Mesendoderm (in vitro differentiated cells): ENCODE data around the gene ELOB.

ENCODE experiments used
- DNase-seq: peaks from one replicate; pipeline ENCODE4 v3.0.0; 2013
- H2AK5ac ChIP-seq: 2 replicates; pipeline ENCODE4 v1.6.1; 2013; ENCODE audit warnings: low read length, inconsistent platforms
- H2BK120ac ChIP-seq: 2 replicates; pipeline ENCODE4 v1.6.1; 2013; ENCODE audit warnings: low read depth, mild to moderate bottlenecking, low read length, moderate library complexity, mixed read lengths
- H2BK15ac ChIP-seq: replicated peaks from 2 replicates; pipeline ENCODE4 v1.6.1; 2013; ENCODE audit warnings: low read depth, mild to moderate bottlenecking, moderate library complexity
- H2BK5ac ChIP-seq: 2 replicates; pipeline ENCODE4 v1.6.1; 2013; ENCODE audit warnings: low read length, inconsistent platforms
- H3K18ac ChIP-seq: 2 replicates; pipeline ENCODE4 v1.6.1; 2013; ENCODE audit warnings: mild to moderate bottlenecking, low read length, mixed read lengths
- H3K23ac ChIP-seq: one replicate; pipeline ENCODE4 v1.6.1; 2013; ENCODE audit warnings: low read length
- H3K27ac ChIP-seq: 2 replicates; pipeline ENCODE4 v1.5.1; 2013; ENCODE audit warnings: low read depth, mild to moderate bottlenecking, inconsistent platforms, low read length, moderate library complexity
- H3K27me3 ChIP-seq: 2 replicates; pipeline ENCODE4 v1.6.1; 2013; ENCODE audit warnings: low read length, control low read depth, mild to moderate bottlenecking, inconsistent platforms; ENCODE audit not compliant: insufficient read depth, poor library complexity
- H3K36me3 ChIP-seq: 2 replicates; pipeline ENCODE4 v1.6.1; 2013; ENCODE audit warnings: low read length, inconsistent platforms; ENCODE audit not compliant: control insufficient read depth, insufficient read depth
- H3K4ac ChIP-seq: one replicate; pipeline ENCODE4 v1.6.1; 2013; ENCODE audit warnings: low read depth, mild to moderate bottlenecking, low read length, moderate library complexity
- H3K4me1 ChIP-seq: 2 replicates; pipeline ENCODE4 v1.6.1; 2013; ENCODE audit warnings: low read depth, low read length, inconsistent platforms; ENCODE audit not compliant: control insufficient read depth
- H3K4me2 ChIP-seq: 2 replicates; pipeline ENCODE4 v1.6.1; 2013; ENCODE audit warnings: low read length
- H3K4me3 ChIP-seq: 2 replicates; pipeline ENCODE4 v1.5.1; 2013; ENCODE audit warnings: mild to moderate bottlenecking, low read length
- H3K56ac ChIP-seq: one replicate; pipeline ENCODE4 v1.6.1; 2013; ENCODE audit warnings: low read length
- H3K79me1 ChIP-seq: 2 replicates; pipeline ENCODE4 v1.6.1; 2013; ENCODE audit warnings: low read length, inconsistent platforms
- H3K79me2 ChIP-seq: 2 replicates; pipeline ENCODE4 v1.6.1; 2013; ENCODE audit warnings: mild to moderate bottlenecking, low read length; ENCODE audit not compliant: control insufficient read depth, insufficient read depth
- H3K9ac ChIP-seq: 2 replicates; pipeline ENCODE4 v1.6.1; 2013; ENCODE audit warnings: low read length, inconsistent platforms
- H4K5ac ChIP-seq: one replicate; pipeline ENCODE4 v1.6.1; 2013; ENCODE audit warnings: low read length
- H4K8ac ChIP-seq: one replicate; pipeline ENCODE4 v1.6.1; 2013; ENCODE audit warnings: low read depth, mild to moderate bottlenecking, control low read depth, low read length, moderate library complexity
- WGBS: extraction: QIAGEN DNeasy Blood & Tissue Kit; methylation state at CpG from one replicate; pipeline ENCODE4 v1.1.7; 2013; ENCODE audit warnings: low lambda C conversion rate, missing lambda C conversion rate; ENCODE audit not compliant: insufficient coverage; ENCODE audit errors: extremely low coverage; 5-methylcytosine and 5-hydroxymethylcytosine counted together

The ELOB gene

DNA sequence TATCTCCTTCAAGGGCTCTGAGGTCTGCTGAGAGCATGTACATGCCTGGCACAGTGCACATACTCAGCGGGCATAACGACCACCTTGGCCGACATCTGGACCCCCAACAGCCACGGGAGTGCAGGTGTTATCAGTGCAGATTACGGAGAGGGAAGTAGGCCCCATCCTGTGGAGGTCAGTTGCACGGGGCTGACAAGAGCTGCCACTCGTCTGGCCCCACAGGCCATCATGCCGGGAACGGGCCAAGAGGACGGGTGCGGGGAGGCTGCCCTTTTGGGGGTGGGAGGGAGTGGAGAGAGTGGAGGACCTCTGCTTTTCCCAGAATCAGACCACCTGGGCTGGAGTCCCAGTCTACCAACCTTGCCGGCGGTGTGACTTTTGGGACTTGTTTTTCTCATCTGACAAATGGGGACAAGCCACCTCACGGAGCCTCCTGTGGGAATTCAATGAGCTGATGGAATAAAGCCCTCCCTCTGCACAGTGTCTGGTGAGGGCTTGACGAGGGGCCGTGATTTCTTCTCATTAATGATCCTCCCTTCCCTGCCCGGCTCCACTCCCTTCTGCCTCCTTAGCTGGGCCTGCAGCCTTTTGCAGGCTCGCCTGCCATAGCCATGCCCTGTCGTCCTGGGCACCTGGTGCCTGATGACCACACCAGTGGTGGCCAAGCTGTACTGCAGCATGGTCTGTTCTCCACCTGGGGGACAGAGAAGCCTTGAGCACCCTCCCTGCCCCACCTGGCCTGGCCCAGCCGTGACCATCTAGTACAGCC, 5.7 kb upstream of the ELOB start:
- Histone ChIP-seq H3K4me1 (peaks cover 4% of the 10 kb centered on the region), H3K79me1 (peaks cover 2% of the 10 kb centered on the region), H3K36me3 (no peaks in the 10 kb centered on the region), H3K56ac (no peak overlapping the region), H3K27me3 (no peaks in the 10 kb centered on the region), H3K9ac (no peak overlapping the region), H4K8ac (no peak overlapping the region), H2BK5ac (no peak overlapping the region), H4K5ac (no peak overlapping the region), H3K79me2 (no peaks in the 10 kb centered on the region), H3K4ac (no peak overlapping the region), H3K27ac (no peak overlapping the region), H2BK120ac (no peak overlapping the region), H2AK5ac (no peak overlapping the region), H3K4me3 (no peak overlapping the region), H3K23ac (no peak overlapping the region), H3K18ac (no peak overlapping the region), H3K4me2 (no peak overlapping the region), H2BK15ac (no peak overlapping the region)
- WGBS, result no CpG with 5 or more reads among the region's 20 CpGs
- peak; percentile 26 for DNase-seq

DNA sequence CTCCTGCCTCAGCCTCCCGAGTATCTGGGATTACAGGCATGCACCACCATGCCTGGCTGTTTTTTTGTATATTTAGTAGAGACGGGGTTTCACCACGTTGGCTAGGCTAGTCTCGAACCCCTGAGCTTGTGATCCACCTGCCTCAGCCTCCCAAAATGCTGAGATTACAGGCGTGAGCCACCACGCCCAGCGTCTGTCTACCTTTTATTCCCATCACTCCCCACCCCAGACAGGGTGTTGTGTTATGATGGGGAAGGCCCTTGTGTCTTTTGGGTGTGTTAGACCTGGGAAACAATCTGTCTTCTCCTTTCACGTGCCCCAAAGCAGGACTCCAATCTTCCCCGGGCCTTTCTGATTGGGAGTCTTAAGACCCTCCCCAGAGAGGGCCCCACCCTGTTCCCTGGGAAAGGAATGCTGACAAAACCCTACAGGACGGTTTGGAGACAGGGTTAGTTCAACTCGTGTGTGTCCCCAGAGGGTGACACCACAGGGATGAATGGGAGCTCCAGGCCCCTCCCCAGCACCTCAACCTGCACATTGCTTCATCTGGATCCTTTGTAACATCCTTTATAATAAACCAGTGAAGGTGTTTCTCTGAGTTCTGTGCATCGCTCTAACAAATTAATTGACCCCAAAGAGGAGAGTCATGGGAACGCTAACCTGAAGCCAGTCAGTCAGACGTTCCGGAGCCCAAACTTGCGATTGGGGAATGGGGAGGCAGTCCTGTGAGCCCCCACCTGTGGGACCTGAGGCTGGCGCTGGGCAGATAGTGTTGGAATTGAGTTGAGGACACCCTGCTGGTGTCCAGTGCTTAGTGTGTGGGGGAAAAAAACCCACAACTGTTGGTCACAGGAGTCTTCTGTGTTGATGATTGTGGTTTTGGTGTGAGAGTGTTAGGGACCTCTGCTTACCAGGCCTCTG, 3.2 kb upstream of the ELOB start:
- Histone ChIP-seq H2BK15ac (no peak overlapping the region), H3K56ac (no peak overlapping the region), H4K5ac (no peak overlapping the region), H2AK5ac (no peak overlapping the region), H4K8ac (no peak overlapping the region), H2BK120ac (no peak overlapping the region), H3K36me3 (no peaks in the 10 kb centered on the region), H2BK5ac (no peak overlapping the region), H3K79me2 (peaks cover 14% of the 10 kb centered on the region), H3K23ac (no peak overlapping the region), H3K79me1 (peaks cover 7% of the 10 kb centered on the region), H3K27me3 (no peaks in the 10 kb centered on the region), H3K27ac (no peak overlapping the region), H3K18ac (no peak overlapping the region), H3K9ac (no peak overlapping the region), H3K4me1 (peaks cover 4% of the 10 kb centered on the region), H3K4me2 (no peak overlapping the region), H3K4me3 (no peak overlapping the region), H3K4ac (no peak overlapping the region)
- no CpG with 5 or more reads among the region's 17 CpGs for WGBS
- DNase-seq, result no peak

DNA sequence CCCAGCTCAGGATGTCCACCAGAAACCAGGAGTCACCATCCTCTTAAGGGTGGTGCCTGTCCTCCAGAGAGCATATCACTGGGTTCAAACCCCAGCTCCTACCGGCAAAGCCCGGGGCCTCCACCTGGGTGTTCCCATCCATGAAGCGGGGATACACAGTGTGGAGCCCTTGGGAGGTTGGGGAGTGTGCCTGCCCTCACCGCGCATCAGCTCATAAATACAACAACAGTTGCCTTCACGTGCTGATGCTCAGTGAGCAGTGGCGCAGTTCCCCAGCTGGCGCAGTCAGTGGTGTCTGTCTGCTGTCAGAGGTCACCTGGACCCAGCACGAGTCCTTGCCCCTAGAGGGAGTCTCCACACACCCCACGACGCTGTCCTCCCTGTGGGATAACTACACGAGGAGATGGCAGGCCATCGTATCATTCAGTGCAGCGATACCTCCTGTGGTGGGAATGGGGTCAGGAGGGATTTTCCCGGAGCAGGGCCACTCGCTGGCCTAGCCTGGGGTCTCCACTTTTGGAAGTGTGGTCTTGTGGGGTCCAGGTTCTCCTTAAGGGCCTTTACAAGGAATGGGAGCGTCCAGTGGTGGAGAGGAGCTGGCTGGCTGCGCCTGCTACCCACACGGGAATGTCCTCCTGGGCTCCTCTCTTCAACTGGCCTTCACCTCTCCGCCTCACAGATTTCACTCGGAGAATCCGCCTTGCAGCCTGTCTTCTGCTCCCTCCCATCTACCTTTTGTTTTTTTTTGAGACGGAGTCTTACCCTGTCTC, 2.3 kb upstream of the ELOB start:
- no peak overlapping the region for H3K56ac ChIP-seq
- no peak overlapping the region for H3K4ac ChIP-seq
- no peak overlapping the region for H3K9ac ChIP-seq
- H3K27me3 ChIP-seq, result no peaks in the 10 kb centered on the region
- H4K8ac ChIP-seq, result no peak overlapping the region
- no peak overlapping the region for H2AK5ac ChIP-seq
- no peak overlapping the region for H2BK15ac ChIP-seq
- H3K4me3 ChIP-seq, result no peak overlapping the region
- H3K4me1 ChIP-seq, result peaks cover 4% of the 10 kb centered on the region
- H3K36me3 ChIP-seq, result no peaks in the 10 kb centered on the region
- peaks cover 9% of the 10 kb centered on the region for H3K79me1 ChIP-seq
- peaks cover 15% of the 10 kb centered on the region for H3K79me2 ChIP-seq
- no peak overlapping the region for H3K18ac ChIP-seq
- H3K27ac ChIP-seq, result no peak overlapping the region
- no CpG with 5 or more reads among the region's 23 CpGs for WGBS
- H2BK120ac ChIP-seq, result no peak overlapping the region
- H3K23ac ChIP-seq, result no peak overlapping the region
- no peak overlapping the region for H3K4me2 ChIP-seq
- no peak overlapping the region for H4K5ac ChIP-seq
- H2BK5ac ChIP-seq, result no peak overlapping the region
- no peak for DNase-seq

GRCh38 chr16:2778630-2778958, 1.5 kb upstream of the ELOB start:
- no peak overlapping the region for H3K4me2 ChIP-seq
- H3K79me2 ChIP-seq, result peaks cover 17% of the 10 kb centered on the region
- peak overlapping the region; percentile 100 for H3K56ac ChIP-seq
- no peak overlapping the region for H3K4me3 ChIP-seq
- no peak for DNase-seq
- H3K4ac ChIP-seq, result no peak overlapping the region
- no peaks in the 10 kb centered on the region for H3K36me3 ChIP-seq
- peaks cover 4% of the 10 kb centered on the region for H3K4me1 ChIP-seq
- H3K27ac ChIP-seq, result no peak overlapping the region
- H3K79me1 ChIP-seq, result peaks cover 11% of the 10 kb centered on the region
- H3K18ac ChIP-seq, result no peak overlapping the region
- no peak overlapping the region for H2AK5ac ChIP-seq
- no peak overlapping the region for H2BK15ac ChIP-seq
- no peak overlapping the region for H4K5ac ChIP-seq
- WGBS, result no CpG with 5 or more reads among the region's 12 CpGs
- no peak overlapping the region for H4K8ac ChIP-seq
- peak overlapping the region; percentile 99 for H3K9ac ChIP-seq
- H2BK120ac ChIP-seq, result no peak overlapping the region
- H3K27me3 ChIP-seq, result no peaks in the 10 kb centered on the region
- no peak overlapping the region for H2BK5ac ChIP-seq
- H3K23ac ChIP-seq, result no peak overlapping the region

GRCh38 chr16:2777903-2778629, 986 bp upstream of the ELOB start:
- H3K4me1 ChIP-seq, result peaks cover 4% of the 10 kb centered on the region
- peak overlapping the region; percentile 7 for H4K5ac ChIP-seq
- peak overlapping the region; percentile 8 for H2BK120ac ChIP-seq
- H3K4ac ChIP-seq, result peak overlapping the region; percentile 83
- H2AK5ac ChIP-seq, result peak overlapping the region; percentile 84
- peak overlapping the region; percentile 98 for H3K4me3 ChIP-seq
- peaks cover 17% of the 10 kb centered on the region for H3K79me2 ChIP-seq
- H3K56ac ChIP-seq, result peak overlapping the region; percentile 100
- H3K36me3 ChIP-seq, result no peaks in the 10 kb centered on the region
- peak; percentile 79 for DNase-seq
- H3K27me3 ChIP-seq, result no peaks in the 10 kb centered on the region
- peak overlapping the region; percentile 93 for H3K27ac ChIP-seq
- H3K23ac ChIP-seq, result peak overlapping the region; percentile 100
- H2BK15ac ChIP-seq, result no peak overlapping the region
- no peak overlapping the region for H4K8ac ChIP-seq
- peaks cover 11% of the 10 kb centered on the region for H3K79me1 ChIP-seq
- peak overlapping the region; percentile 96 for H2BK5ac ChIP-seq
- peak overlapping the region; percentile 97 for H3K18ac ChIP-seq
- whole genome bisulfite sequencing, result no CpG with 5 or more reads among the region's 27 CpGs
- H3K9ac ChIP-seq, result peak overlapping the region; percentile 99
- peak overlapping the region; percentile 91 for H3K4me2 ChIP-seq
